Activated T-helper 1 cell treated with Interleukin-2 at 50 U/mL for 16 hours (primary cell): ENCODE data around the gene UGT1A1.

Source experiments
- DNase-seq: peaks from one replicate; pipeline ENCODE4 v3.0.0-alpha.2; 2020; ENCODE audit warnings: low read depth

UGT1A1 gene

DNA sequence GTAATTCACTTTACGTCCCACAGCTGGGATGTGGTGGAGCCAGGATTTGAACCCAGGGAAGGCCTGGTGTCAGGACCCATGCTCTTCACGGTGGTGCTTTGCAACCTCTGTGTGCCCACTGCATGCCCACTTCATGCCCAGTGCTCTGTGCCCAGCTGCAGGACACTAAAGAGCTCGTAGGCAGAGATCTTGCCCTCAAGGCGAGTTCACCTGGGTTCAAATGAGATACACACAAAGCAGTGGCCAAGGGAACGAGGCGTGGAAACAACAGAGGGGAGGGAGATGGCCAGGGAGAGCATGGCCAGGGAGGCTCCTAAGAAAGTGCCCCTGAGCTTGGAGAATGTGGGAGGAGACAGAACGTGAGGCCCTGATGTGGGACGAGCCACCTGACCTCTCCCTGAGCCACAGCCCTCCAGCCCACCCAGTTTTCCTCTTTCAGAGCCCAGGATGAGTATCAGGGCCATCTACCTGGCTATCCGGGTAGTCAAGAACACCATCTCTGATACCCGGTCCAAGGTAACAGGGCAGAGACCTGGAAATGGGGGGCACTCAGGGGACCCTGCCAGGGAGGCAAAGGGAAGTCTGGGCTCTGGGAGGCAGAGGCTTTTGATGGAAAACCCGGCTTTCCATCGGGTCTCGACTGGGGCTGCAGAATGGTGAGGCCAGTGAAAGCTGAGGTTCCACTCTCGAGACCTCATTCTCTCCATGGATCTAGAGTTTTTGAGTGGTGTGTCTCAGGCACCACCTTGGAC lies 38.4 kb downstream of the UGT1A1 start:
- DNase-seq: no peak

DNA sequence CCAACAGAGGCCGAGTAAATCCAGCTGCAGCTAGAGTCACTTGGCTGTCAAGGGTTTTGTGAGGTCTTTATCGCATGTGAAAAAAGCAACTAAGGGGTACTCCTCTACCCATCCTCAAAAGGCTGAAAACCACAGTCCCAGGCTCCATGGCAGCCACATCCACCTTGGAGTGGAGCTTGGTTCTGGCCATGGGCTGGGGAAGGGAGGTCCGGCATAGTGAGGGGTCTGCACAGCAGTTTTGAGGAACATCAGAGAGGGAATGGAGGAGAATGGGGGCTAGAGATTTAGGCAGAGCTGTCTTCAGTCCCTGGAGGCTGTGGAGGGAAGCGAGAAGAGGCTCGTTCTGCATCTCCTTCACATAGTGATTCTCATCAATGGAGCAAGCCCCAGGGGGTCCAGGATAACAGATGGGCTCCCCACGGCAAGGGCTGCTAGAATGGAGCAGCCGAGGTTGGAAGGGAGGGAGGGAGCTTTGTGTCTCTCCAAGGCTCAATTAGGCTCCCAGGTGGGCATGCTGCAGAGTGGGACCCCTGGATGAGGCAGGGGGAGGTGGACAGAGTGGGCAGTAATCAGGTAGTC lies 39.1 kb downstream of the UGT1A1 start:
- DNase-seq: no peak

DNA sequence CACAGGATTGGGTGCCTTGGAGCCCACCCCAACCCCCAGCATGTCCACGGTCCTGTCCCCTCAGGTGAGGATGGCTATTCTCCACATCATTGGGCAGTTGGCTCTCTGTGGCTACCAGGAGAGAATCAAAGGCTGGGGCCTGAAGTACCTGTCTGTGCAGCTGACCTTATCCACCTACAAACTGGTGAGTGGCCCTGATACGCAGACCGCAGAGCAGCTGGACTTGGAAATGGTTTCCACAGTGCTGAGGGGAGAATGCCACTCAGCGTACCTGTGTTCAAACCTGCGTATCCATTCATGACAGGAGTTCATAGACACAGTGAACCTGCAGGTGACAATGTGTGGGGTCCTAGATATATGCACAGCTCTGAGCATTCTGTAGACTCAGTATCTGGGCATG lies 39.6 kb downstream of the UGT1A1 start:
- DNase-seq: no peak

DNA sequence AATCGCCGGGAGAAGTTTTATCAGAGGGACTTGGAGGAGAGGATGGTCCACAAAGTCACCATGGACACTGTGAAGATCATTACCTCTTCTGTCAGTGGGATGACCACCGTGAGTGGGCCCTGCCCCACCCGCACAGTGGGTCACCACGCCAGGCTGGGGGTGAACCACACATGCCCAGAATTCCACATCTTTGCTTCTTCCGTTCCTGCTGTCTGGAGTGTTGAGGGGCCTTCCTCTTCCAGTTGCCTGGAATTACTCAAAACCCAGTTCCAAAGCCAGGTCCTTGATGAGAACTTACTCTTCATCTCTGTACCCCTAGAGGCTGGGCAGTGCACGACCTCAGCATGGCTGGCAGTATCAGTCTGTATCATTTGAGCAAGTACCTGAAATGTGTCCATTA lies 40.1 kb downstream of the UGT1A1 start:
- DNase-seq: no peak

DNA sequence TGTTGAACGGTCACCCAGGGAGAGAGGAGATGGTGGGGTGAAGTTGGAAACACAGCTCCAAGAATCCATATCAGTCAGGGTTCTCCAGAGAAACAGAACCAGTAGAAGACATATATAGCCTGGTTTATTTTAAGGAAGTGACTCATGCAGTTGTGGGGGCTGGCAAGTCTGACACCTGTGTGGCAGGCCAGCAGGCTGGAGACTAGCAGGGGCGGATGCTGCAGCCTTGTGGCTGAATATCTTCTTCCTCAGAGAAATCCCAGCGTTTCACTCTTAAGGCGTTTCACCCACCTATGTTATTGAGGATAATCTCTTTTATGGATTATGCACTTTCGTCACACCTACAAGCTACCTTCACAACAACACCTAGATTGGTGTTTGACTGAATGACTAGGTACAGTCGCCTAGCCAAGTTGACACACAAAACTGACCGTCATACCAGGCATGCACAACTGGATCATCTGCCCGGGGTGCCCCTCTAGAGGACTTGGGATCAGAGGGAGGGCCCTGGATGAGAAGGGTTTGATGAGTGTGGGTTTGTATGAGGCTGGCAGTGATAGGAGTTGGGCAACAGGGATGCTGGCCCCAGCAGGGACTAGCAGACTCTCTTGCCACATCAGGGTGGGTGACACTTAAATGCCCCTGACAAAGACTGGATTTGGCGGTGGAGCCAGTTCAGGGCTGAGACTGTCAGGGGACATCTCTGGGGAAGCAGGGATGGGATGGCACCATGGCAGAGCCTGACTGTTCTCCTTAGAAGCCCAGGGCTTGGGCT lies 41.5 kb downstream of the UGT1A1 start:
- DNase-seq: no peak

DNA sequence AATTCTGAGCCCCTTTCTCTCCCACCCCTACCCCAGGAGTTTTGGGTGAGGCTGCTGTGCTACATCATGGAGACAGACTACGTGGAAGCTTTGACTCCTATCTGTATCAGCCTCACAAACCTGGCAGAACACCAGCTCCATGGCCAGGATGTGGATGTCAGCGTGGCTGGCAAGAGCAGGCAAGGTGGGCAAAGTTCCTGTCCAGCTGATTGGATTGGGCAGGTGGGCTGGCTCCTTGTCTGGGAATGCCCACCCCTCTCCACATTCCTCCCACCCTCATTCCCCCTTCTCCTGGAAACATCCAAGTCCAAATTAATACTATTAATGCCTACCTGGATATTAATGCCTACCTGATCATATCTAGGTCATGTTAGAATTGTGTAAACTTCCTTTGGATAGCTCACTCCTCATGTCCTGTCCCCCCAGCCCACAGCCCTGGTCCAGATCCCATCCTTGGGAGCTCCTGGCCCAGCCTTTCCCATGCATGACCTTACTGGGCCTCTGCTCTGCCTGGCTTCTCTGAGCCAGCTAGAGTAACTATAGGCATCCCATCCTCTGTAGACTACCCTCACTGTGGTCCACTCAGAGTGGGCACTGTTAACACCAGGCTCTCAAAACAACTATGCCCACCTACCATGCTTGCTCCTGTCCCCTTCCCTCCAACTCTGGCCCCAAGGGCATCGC lies 42.2 kb downstream of the UGT1A1 start:
- no peak for DNase-seq

DNA sequence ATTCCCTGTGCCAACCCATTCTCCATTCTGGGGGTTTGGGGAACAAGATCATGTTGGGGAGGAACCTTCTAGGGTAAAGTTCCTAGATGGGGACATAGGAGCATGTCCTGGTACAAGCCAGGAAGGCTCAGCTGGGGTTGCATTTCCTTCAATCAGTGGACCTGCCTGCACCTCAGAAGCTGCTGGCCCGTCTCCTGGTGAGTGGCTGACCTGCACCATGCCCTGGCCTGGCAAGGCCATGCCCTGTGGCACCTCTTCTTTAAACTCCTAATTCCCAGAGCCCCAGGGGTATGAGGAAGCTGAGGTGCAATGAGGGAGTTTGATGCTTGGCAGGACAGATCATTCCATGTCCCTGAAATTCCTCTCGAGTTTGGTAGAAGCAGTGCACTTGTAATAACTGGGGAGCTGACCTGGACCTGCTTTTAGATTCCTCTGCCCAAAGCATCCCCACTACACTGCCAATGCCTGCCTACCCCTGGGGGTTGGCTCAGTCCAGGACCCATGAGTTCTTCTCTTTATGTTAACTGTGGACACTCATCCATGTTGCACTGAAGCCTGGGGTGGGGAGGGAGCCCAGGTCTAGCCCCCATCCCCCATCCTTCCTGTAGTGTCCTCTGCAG lies 43.3 kb downstream of the UGT1A1 start:
- DNase-seq: no peak

DNA sequence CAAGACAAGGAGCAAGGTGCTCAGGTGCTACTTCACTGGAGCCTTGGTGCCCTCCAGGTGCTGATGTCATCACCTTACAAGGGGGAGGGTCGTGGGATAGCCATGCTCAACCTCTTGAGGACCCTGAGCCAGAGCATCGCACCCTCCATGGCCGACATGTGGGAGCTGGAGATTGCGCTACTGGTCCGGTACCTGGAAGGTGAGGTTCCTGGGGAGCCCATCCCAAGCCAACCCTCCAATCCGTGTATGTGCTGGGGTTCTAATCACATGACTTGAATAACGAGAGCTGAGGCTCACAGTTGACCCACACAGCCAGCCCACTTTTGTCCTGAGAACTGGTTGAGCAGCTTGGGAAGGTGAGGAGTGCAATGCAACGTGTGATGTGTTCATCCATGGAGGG lies 43.9 kb downstream of the UGT1A1 start:
- no peak for DNase-seq

DNA sequence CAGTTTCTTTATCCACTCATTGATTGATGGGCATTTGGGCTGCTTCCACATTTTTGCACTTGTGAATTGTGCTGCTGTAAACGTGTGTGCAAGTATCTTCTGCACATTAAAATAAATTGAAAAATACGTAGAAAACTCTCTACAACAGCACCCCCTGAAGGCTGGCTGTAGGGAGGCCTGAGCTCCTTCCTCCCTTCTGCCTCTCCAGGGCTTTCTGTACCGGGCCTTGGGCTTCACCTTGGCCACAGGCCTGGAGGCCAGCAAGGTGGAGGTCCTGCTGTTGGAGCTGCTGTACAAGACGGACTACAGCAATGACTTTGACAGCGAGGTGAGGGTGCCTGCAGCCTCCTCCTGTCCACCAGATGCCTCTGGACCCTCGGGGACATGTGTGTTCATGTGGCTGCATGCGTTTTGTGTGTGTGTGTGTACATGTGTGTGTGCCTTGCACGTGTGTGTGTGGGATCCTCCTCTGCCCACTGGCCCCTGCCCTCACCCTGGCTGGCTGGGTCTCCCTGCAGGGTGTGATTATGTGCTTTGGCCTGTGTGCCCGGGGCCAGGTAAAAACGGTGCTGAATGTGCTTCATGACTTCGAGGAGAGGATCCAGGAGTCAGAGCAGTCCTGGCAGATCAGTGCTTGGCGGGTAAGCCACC lies 47.3 kb downstream of the UGT1A1 start:
- DNase-seq: no peak

DNA sequence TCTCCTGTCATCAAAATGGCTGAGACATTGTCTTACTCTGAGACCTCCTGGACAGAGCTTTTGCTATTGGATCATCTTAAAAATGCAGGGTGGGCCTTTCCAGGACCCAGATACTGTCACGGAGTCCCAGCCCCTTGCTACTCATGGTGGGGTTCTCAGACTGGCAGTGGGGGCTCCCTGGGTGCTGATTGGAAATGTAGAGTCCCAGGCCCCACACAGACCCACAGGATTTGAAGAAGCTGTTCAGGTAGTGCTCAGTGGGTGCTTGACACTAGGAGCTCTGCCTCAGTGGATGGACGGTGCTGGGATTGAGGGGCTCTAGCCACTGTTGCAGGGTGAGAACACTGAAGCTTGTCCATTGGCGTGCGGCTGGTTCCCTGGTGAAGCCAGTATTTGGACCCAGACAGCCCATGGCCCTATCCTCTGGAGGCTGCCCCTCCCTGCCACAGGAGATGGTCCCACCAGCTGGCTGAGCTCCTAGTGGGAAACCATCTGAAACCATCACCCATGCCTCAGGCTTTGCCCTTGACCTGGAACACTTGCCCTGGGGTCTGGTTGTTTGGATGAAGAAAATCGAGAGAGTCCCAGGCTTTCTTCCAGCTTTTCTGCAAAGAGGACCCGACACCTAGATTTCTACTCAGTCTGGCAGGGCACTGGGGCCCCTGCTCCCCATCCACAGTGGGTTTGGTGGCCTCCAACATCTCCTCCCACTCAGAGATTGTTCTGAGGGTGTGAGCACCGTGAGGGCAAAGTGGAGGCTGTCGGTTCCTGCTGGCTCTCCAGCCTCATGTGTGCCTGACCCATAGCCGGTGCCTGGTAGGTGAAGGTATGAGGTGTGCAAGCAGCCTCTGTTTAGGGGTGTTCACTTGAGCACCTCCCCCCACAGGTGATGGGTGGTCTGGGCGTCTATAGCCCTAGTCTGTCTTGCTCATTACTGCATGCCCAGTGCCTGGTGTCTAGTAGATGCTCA lies 48.2 kb downstream of the UGT1A1 start:
- DNase-seq: no peak

DNA sequence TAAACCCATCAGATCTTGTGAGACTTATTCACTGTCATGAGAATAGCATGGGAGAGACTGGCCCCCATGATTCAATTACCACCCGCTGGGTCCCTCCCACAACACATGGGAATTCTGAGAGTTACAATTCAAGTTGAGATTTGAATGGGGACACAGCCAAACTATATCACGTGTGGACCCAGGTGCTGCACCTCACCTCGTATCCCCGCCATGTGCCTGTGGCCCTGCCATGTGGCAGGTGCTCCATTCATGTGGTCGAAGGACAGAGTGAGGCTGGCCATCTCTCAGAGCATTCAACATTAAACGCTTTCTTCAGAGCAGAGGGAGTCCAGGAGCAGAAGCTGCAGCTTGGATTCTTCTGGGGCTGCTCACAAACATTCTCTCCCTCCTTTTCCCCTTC lies 50.3 kb downstream of the UGT1A1 start:
- no peak for DNase-seq

DNA sequence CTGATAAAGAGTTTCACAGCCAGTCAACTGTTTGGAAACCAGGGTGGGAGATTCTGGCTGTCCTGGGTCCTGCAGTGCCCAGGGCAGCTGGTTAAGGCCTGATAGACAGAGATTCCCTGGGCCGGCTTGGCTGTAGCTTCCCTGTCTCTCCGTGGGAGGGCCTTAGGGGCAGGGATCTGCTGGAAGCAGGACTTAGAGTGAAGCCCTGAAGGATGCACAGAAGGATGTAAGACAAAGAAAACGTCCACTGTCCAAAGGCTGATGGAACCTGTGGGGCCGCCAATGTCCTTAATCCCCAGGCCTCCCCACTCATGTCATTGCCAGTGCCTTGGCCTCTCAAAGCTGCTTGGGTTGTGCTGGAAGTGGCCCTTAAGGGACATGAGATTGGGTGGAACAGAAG lies 51.0 kb downstream of the UGT1A1 start:
- no peak for DNase-seq

DNA sequence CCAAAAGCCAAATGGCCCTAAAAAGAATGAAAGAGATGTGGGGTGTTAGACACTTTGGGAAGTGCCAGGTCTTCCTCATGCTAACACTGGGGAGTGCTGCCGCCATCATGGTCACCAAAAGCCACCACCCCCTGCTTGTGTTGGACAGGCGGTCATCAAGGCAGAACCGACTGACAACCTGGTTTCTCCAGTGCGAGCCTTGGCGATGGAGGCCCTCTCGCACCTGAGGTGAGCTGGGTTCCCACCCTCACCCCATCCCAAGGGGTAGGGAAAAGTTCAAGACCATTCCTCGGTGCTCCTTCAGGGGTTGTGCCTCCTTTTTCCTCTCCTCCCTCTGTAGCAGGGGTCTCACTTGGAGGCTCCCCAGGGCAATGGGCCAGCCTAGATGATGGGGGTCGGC lies 51.7 kb downstream of the UGT1A1 start:
- no peak for DNase-seq

DNA sequence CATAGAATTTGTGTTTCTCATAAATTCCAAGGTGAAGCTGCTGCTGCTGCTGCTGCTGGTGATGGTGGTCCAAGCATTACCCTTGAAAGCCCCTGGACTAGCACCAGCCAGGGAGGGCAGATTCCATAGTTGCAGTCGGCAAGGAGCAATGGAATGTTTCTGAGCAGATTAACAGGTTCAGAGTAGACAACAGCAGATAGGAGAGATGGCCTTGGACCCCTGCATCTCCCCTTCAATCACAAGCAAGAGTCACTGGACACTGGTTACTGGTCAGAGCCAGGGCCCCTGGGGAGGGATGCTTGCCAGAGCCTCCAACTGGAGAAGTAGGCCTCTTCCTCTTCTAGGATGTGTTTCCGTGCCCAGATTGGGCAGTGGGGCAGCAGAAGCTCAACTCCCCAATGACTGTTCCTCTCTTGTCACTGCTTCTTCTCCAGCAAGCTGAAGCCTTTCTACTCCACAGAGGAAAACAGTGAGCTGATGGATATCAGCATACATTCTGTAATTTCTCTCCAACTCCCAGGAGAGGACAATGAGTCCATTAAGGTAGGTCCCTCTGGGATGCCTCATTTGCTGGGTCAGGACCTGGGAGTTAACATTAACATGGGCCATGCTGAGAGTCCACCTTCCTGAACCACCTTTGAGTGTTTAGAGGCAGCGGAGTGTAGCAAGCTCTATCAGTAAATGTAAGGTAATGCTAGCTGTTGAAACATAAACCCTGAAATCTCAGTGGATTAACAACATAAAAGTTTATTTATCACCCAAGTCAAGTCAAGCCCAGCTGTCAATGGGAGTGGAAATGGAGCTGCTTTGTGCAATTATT lies 53.4 kb downstream of the UGT1A1 start:
- DNase-seq: no peak

DNA sequence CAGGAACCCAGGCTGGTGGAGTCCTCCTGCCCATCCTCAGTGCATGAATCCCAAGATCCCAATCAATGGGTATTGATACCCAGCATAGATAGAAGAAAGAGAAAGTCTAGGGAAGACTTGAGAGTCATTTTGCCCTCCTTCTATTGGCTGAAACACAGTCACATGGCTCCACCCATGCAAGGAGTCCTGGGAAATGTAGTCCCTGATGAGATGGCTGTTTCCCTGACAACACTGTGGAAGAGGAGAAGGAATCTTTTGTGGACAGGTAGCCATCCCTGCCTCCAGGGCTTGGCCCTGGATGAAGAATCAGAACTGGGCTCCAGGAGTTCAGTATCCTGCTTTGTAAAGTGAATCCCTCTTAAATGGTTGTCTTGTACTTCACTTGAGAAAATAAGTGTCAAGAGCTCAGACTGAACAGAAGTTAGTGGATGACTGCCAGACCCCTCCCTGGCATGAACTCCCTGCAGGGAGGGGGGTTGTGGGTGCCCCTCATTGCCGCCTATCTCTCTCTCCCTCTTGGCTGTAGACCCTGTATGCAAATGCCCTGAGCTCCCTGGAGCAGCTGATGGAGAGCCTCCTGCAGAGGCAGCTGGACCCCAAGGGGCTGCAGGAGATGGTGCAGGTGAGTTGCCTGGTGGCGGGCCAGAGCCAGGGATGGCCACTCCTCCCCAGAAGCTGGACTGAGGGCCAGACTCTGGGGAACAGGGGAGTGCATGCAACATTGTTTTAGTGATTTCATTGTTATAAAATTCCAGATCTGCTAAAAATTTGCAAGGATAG lies 54.2 kb downstream of the UGT1A1 start:
- DNase-seq: no peak

DNA sequence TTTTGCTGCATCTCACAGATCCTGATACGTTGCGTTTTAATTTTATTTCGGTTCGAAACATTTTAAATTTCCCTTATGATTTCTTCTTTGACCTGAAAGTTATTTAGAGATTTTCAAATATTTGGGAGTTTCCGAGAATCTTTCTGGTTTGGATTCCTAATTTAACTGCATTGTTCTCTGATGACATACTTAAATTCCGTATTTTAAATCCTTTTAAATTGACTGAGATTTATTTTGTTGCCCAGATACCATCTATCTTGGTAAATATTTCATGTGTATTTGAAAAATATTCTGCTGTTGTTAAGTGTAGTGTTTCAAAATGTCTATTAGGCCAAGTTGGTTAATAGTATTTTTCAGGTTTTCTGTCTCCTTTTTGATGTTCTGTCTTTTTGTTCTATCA lies 55.8 kb downstream of the UGT1A1 start:
- no peak for DNase-seq

DNA sequence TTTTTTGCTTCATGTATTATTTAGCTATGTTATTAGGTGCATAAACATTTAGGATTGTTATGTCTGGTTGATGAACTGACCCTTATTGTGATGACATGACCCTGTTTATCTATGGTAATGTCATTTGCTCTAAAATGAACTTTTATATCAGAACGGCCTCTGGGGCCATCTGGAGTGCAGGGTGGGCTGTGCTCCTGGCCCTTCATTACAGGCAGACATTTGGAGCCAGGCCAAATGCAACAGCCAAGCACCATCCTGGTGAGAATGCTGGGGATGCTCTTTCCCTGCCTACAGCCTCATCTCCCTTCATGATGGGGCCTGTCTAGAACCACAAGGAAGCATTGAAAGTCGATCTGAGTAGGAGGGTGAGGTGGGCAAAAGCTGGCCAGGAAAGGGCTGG lies 56.3 kb downstream of the UGT1A1 start:
- no peak for DNase-seq

DNA sequence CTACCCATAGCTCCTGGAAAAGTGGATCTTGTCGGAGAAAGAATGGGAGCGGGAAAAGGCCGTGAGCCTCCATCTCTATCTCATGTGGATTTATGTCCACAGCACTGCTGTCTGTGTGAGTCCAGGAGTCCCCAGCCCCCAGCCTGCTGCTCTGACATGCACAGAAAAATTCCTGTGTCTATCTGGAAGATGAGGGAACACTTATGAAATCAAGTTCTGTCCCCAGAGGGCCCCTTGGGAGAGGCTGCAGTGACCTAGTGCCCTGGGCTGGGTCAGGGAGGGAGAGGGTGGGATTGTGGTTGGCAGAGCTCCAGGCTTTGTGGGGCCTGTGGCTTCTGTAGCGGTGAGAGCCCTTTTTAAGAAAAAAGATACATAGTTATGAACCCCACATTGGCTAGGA lies 56.7 kb downstream of the UGT1A1 start:
- no peak for DNase-seq

DNA sequence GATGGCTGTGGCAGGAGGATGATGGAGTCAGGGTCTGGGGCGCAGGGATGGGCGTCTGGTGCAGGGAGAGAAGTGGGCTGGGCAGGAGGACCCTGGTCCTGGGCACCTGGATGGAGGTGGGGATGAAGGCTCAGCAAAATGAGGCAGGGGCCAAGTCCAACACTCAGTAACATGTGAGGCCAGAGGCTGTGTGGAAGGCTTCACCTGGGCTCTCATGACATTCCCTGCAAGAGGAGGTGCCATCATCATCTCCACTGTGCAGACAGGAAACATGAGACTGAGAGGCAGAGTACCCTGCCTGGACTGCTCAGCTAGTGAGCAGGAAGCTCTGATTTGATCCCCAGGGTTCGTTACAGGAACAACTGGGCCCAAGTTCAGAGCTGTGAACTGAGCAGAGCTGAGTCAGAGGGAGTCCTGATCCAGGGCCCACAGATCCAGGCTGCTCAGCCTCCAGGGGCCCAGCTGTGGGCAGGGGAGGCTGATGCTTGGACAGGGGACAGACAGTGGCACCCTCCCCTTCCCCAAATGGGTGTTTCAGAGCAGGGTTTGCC lies 57.4 kb downstream of the UGT1A1 start:
- no peak for DNase-seq
